Measurements from ENCODE around the gene ZFAND3. TPM values are rescaled to one million over a fixed set of nuclear protein-coding genes. Genes with fewer than 3 reads are reported as not detected.

ZFAND3 gene
- total RNA-seq, 2 experiments from 2014 or later: 8.3 to 33.8 TPM

GRCh38 chr6:38065734-38066305 is 246.3 kb downstream of the ZFAND3 start:
- no peak for DNase-seq (ENCODE audit: low spot score)
- intact Hi-C loops (cut with micrococcal nuclease; ENCODE audit: unreplicated experiment): no loop called here
- H3K79me2 ChIP-seq (ENCODE audit: insufficient read depth, low read depth, low read length): no peaks in the 10 kb centered on the region
- POLR2A ChIA-PET: interaction anchor here (0.7 to 3.8 kb wide), 7 partner anchors 8 to 1131 kb away, joined by 3 to 14 read pairs (median 3); no protein-coding TSS in a partner anchor
- no peak for TF ChIP-seq EZH2phosphoT487 (IDR thresholded peaks at IDR 0.05; ENCODE audit: borderline replicate concordance, low read depth, low read length)
- TF ChIP-seq CTCF (conservative IDR thresholded peaks at IDR 0.05; ENCODE audit: low read length): no peak
- H2AFZ ChIP-seq (ENCODE audit: low read length): no peak overlapping the region
- H3K4me1 ChIP-seq (ENCODE audit: insufficient read depth, low read length, poor library complexity, severe bottlenecking): no peaks in the 10 kb centered on the region
- peaks cover 18% of the 10 kb centered on the region for H3K36me3 ChIP-seq (ENCODE audit: insufficient read depth, low read length)
- 0 out of 2 replicates have a peak, but pooled peaks cover 3% of the 10 kb centered on the region for H4K20me1 ChIP-seq (ENCODE audit: insufficient read depth, low read length)
- H3K4me3 ChIP-seq (ENCODE audit: low read depth, low read length, poor library complexity, severe bottlenecking): no peak overlapping the region
- CTCF ChIA-PET (ENCODE audit: unreplicated experiment): no interaction called here
- no peaks in the 10 kb centered on the region for H3K9me2 ChIP-seq (ENCODE audit: insufficient read depth, low read length)
- H3K4me2 ChIP-seq (ENCODE audit: low read length): no peak overlapping the region
- H3K27ac ChIP-seq (ENCODE audit: low read depth, low read length, poor library complexity, severe bottlenecking): no peak overlapping the region
- BruUV-seq (replicated peaks): no TSS peak
- no peaks in the 10 kb centered on the region for H3K9me3 ChIP-seq (ENCODE audit: low read length)

- Histone ChIP-seq H3K79me2 (ENCODE audit: insufficient read depth, low read depth, low read length) (no peaks in the 10 kb centered on the region), H2AFZ (ENCODE audit: low read length) (no peak overlapping the region), H4K20me1 (ENCODE audit: insufficient read depth, low read length) (0 out of 2 replicates have a peak, but pooled peaks cover 3% of the 10 kb centered on the region), H3K4me2 (ENCODE audit: low read length) (no peak overlapping the region), H3K27ac (ENCODE audit: low read depth, low read length, poor library complexity, severe bottlenecking) (no peak overlapping the region), H3K4me3 (ENCODE audit: low read depth, low read length, poor library complexity, severe bottlenecking) (no peak overlapping the region), H3K36me3 (ENCODE audit: insufficient read depth, low read length) (peaks cover 9% of the 10 kb centered on the region), H3K4me1 (ENCODE audit: insufficient read depth, low read length, poor library complexity, severe bottlenecking) (no peaks in the 10 kb centered on the region), H3K9me2 (ENCODE audit: insufficient read depth, low read length) (no peaks in the 10 kb centered on the region), H3K9me3 (ENCODE audit: low read length) (no peaks in the 10 kb centered on the region)
- POLR2A ChIA-PET: interaction anchor here (0.9 kb wide), 1 partner anchor 9 kb away, joined by 4 read pairs; no protein-coding TSS in a partner anchor
- no peak for DNase-seq (ENCODE audit: low spot score)
- intact Hi-C loops (cut with micrococcal nuclease; ENCODE audit: unreplicated experiment): no loop called here
- TF ChIP-seq CTCF (conservative IDR thresholded peaks at IDR 0.05; ENCODE audit: low read length) (no peak), EZH2phosphoT487 (IDR thresholded peaks at IDR 0.05; ENCODE audit: borderline replicate concordance, low read depth, low read length) (no peak)
- BruUV-seq (replicated peaks): no TSS peak
- CTCF ChIA-PET (ENCODE audit: unreplicated experiment): no interaction called here
Observed at GRCh38 chr6:38067263-38067980, 247.9 kb downstream of the ZFAND3 start.

Measured in OCI-LY7 (cell line).